Stimulated activated CD4-positive, alpha-beta T cell treated with anti-CD3 and anti-CD28 coated beads, Interleukin-12 subunit alpha, Interleukin-12 subunit beta, amount 100 ng/mL, for 24 hours (primary cell): Measurements from ENCODE around the gene B3GALNT1.
"Not testable (repeated sequence)": the region's sequence is repeated elsewhere in the genome, so short reads cannot be mapped to it uniquely, and the experiment has no call there.

Source experiments
- DNase-seq, 2 experiments: peaks; one replicate each; pipeline ENCODE4 v3.0.0-alpha.2; 2020; ENCODE audit warnings: low read depth in 2 of 2

The B3GALNT1 gene

DNA sequence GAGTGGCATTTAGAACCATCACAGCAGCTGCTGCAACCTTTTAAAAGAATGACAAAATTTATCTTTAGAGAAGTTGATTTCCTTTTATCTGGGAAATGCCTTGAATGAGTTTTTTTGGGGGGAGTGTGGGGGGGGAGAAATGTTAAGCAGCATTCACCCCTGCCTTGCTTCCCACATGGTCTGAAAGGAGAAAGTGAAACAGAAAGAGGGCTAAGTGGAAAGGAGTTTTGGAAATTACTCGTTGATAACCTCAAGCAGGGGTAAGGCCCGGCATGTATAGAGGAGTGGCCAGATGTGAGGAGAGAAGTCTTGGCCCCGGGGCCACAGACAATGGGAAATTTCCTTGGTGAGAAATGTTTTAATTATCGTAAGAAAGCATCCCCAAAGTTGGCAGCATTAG lies 23.5 kb downstream of the B3GALNT1 start:
- DNase-seq: no peak

DNA sequence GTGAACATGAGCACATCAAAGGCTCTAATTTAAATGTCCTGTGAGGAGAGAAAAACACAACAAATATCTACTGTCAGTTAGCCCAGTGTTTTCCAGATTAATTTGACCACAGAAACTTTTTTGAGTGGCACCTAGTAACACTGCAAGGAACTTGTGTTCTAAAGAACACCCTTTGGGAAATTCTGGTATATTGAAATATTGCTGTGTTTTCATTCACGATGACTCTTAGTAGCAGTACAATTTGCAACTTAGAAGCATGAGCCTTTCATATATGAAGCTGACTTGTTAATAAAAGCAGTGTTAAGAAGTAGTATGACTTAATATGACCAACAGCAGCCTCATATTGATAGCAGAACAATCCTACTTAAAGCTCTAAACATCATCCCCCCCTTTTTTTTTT lies 32.0 kb downstream of the B3GALNT1 start:
- no peak for DNase-seq

DNA sequence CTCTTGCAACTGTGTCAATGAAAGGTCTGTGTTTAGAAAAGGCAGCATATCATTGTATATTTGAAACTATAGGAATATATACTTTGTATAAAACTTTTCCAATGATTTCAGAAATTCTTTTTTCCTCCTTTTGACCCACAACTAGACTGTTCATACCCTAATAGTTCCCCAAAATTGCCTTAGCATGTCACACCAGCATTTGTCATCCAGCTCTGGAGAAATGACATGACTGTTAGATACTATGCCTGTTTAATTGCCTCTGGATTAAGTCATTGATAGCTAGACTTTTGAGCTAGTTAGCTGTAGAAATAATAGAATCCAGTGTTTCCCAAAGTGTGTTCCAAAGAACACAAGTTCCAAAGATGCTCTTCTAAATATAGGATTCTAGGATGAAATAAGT lies 32.4 kb downstream of the B3GALNT1 start:
- DNase-seq: no peak

DNA sequence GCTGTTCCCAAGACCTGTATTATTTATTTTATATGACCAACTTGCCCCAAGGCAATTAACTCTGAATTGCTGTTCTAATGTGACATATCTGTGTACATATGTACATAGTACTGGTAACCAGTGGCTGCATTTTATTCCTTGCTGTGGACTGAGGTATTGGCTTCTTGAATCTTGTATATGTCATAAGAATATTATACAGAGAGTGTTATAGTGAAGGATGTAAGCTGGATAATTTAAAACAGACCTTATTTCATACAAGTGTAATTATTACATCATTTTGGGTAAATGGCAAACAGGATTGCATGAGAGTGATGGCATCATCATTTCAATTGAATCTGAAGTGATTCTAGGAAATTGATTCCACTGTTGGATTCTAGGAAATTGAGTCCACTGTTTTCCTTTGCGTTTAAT lies 32.9 kb downstream of the B3GALNT1 start:
- no peak for DNase-seq

DNA sequence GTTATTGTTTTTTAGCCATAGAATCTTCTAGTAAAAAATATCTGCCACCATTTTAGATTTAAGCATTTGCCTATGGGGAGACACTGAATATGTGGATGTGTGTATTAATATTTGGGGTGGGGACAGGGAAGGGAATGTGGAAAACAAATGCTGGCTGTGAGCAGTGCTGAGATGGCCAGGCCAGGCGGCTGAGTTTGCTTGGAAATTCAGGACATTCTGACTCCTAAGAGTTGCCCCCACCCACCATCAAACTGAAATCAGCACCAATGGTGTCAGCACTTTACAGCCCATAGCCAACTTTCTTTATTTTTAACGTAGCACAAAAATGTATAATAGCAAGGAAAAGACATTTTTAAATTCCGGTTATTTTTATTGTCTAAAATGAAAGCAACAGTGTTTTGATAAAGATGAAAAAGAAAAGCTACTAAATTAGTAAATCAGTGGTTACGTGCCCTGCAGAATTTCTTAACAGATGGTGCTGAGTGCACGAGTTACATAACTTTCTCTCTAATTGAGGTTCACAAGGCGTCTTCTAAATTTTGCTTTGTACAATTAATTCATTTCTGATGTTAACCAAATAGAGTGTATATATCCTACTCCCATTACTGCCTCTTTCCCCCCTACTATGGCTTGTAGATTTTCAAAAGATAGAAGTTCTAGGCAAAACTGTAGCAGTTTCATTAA lies 34.0 kb downstream of the B3GALNT1 start:
- DNase-seq: no peak

DNA sequence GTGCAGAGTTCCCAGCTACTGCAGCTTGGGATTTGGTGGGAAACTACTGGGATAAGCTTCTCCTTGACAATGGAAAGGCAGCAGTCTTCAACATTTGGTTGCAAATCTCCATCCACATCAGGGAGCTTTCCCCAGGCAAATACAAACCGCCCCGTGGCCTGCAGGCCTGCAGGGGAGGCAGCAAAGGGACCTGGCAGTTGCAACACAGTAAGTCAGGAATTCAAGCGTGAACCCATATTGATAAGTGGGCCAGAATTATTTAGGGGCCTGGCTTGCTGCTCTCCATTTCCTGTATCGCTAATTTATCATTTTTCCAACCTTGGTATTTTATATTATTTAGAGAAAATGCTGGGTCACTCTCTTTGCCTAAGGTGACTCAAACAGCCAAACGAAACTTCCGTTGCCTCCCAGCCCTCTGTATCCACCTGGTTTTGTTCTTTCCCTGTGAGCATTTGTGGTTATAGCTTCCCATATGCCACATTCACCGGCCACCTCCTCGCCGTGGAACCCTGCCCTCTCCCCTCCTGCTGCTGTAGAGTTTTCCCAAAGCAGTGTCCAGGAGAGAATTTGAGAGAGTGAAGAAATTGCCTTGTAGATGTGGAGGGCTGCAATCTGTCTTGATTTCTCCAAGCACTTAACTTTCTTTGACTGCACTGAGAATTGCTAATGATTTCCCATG lies 34.8 kb downstream of the B3GALNT1 start:
- DNase-seq: no peak

DNA sequence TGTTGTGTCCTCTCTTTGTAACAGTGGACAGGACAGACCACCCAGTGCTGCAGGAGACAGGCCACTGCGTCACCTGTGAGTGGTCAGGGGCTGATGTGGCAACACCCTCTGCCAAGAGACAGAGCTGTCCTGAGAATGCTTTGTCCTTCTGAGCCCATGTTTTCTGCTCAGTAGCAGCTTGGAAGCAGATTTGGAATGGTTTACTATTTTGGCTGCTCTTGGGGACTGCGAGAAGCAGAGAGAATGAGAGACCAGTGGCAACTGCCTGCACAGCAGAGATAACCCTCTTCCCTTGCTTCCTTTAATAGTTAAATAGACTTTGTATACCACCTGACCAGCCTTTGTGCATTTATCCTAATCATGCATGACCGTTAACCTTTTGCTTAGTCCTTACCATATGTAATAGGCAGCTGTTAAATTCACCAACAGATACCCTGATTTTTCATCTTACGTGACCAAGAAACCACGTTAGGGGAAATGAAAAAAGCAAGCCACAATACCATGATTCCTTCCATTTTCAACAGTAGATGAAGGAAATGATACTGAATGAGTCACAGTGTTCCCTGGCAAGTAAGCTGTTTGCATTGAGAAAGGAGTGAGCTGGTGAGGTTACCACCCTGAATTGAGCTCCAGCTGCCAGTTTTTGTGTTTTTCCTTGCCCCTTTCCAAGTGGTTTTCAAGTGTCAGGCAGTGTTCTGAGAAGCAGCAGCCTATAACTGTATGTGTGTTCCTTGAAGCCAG lies 35.5 kb downstream of the B3GALNT1 start:
- DNase-seq: no peak

DNA sequence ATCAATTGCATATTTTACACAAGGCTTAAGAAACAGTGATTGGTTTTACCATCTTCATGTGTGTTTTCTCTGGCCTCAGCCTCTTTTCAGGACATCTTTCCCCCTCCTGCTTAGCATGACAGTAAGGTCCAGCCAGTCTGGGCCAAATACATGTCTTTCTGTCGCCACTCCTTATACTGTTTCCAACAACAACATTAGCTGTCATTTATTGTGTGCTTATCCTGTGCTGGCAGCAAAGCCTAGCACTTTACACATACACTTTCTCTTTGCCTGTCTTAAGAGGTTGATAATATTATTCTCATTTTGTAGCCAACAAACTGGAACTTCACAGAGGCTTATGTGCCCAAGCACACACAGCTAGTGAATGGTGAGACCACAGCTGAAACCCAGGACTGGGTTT lies 37.8 kb downstream of the B3GALNT1 start:
- no peak for DNase-seq

DNA sequence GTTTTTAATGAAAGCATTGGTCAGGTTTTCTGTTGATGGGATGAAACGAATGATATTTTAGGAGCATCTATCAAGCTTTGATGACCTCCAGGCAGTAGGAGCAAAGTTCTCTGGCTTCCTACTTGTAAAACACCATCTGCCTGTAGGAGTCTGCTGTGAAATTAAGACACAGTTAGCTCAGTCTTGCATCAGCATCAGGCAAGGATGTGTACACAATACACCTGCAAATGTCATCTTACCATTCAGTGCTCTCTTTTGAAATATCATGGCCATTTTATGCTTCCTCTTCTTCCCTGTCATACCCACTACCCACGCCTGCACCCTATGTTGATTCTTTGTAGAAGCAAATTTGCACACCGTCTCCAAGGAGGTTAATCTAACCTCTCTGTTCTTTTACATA lies 38.2 kb downstream of the B3GALNT1 start:
- no peak for DNase-seq

DNA sequence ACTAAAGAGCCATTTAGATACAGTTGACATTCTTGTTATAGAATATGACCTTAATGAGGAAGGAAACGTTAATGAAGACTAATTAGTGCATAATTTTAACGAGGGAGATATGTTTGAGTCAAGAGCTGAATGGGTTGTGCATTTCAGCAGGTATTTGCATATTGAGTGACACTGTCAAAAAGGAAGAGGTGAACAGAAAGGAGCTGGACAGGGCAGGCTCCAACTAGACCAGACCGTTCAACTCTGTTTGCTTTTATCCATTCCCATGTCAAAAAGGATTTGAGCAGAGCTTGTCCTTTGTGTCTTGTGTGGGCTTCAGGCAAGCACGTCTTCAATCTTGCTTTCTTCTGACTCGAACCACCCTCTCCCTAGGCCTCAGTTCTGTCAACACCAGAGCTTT lies 40.7 kb downstream of the B3GALNT1 start:
- DNase-seq: no peak

DNA sequence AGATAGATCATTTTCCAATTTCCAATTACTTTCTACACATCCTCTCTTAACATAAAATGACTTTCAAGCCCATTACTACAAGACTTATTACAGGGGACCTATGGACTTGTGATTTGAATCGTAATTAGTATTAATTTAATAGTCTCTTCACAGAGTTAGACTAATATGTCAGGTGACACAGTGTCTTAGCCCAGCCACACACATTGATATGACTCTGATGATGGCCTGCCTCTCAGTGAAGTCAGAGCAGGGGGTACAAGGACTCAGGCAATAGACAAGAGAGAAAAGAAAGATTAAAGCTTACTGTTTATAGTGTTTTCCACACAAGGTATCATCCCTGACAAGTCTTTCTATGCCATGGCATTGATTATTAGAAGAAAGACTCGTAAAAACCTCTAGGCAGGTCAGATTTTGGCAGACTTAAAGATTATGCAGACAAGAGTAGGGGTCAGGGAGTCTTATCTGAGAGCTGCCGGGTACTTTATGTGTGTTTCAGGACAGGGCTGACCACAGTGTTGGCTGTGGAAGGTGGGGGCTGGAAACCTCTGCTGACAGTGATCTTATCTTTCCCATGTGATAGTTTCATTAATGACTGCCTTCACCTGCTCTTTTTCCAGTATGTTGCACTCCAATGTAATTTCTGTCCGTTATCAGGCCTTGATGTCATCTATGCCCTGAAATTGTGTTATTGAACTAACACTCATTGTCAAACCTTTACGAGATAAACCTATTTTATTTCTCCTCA lies 50.1 kb downstream of the B3GALNT1 start:
- no peak for DNase-seq

DNA sequence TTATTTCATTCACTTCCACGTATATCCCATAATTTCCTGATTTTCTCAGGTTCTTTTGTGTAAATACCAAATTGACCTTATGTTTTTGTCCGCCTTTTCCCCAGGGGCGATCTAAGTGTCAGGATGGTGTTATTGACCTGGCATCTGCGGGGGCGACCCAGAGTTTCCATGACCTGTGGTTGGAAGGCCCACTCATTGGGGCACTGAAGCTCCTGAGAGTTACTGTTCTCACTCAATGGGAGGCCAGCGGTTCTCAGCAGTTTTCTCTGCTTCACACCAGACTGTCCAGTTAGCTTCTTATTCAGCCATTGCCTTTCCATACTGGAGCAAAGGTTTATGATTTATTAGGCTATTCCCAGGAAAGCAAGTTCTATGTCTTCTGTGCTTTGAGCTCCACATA lies 53.3 kb downstream of the B3GALNT1 start:
- DNase-seq: no peak

DNA sequence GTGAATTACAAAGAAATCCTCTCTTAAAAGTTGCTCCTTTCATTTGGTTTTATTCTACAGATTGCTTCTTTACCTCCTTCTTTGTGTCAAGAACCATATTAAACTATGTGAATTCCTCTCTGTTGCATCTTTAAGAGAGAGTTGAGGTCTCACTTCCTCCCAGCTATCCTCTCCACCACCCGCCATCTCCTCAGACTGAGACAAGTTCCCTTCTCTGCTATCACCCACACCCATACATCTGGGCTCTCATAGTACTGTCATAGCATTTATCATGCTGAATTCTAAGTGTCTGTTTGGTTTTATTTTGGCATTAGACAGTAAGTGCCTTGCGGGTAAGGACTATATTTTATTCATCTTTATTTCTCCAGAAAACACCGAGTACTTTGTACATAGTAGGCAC lies 54.2 kb downstream of the B3GALNT1 start:
- no peak for DNase-seq

DNA sequence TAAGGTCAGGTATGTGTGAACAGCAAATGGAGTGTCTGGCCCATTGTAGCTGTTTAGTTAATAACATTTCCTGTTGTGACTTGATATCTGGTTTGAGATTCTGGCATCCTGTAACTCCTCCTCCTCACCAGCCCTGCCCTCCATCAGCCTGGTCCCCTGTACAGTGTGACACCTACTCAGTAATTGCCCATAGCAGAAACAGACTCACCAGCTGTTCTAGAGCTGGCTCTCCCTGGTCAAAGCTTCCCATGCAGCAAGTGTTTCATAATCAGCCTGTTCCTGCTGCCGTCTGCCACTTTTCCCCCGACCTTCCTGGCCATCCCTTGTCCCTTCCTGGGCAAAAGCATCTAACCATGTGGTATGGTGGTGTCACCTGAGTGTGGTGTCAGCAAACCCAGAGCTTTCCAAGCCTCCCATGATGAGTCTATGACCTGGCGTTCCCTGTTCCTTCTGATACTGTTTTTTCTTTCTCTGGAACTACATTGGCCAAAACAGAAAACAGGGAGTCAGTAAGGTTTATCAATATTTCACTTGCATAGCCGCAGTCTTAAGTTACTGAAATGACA lies 55.4 kb downstream of the B3GALNT1 start:
- DNase-seq: no peak

DNA sequence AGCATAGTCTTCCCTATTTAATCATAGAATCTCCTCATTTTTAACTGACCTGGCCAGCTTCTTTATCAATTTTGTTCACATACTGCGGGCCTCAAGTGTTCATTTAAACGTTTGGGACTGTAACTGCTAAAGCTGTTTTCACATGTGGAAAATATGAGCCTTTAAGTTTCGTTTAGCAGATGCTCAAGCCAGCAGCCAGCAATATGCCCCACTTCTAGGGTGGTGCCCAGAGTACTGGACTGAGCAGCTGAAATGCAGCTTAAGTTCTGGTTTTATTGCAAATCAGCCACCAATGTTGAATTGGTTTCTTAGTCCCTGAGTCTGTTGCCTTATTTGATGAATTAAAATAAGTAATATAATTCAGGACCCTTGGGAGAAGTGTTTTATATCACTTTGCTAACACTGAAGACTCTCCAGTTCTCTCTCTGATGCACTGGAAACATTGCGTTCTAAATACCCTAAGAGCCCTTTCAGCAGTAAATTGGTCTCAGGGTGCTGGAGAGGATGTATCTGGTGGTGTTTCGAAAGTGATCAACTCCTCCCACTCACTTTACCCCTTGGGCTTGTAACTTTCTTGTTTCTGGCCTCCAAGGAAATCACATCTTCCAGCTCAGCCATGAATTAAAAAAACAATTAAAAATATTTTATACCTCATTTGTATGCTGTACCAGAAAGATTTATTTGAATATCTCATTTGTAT lies 61.7 kb downstream of the B3GALNT1 start:
- DNase-seq: no peak

DNA sequence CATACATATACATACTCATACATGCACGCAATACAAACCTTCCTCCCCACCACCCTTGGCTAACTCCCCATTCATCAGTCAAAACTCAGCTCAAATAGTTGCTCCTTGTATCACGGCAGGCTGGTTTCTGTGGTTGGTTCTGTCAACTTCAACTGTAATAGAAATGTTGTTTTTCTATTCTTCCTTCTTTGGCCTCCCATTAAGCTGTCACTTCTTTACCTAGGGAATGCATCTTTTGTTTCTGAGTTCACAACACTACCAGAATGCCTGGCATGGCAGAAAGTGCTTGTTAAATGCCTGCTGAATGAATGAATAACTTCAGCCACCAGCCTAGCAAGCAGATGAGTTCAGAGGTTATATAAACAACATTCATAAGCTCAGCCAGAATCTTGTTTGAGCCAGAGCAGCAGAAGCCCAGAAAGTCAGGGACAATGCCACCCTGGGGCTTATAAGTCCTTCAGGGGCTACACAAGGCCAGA lies 63.1 kb downstream of the B3GALNT1 start:
- DNase-seq: no peak

DNA sequence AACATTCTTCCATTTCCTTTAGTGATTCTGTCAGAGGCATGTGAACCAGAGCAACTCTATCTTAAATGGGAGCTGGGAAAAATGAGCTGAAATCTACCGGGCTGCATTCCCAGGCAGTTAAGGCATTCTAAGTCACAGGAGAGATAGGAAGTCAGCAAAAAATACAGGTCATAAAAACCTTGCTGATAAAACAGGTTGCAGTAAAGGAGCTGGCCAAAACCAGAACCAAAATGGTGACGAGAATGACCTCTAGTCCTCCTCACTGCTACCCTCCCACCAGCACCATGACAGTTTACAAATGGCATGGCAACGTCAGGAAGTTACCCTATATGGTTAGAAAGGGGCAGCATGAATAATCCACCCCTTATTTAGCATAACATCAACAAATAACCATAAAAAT lies 66.4 kb downstream of the B3GALNT1 start:
- DNase-seq: no peak

DNA sequence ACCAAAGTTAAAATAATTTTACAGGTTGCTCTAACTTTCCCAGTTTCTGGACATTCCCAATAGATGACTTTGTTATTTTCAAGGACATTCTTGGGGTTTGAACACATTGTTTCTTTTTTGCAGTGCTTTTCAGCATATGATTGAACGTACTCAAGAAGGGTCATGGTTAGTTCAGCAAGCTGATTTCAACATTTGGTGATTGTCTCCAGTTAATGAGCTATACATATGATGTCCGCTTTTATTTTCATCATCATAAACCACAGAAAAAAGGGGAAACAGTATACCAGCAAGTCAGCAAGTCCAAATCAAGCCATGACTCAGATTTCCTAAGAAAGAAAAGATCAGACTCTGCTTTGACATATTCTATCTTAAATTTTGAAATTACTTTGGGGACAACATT lies 69.4 kb downstream of the B3GALNT1 start:
- DNase-seq: no peak

DNA sequence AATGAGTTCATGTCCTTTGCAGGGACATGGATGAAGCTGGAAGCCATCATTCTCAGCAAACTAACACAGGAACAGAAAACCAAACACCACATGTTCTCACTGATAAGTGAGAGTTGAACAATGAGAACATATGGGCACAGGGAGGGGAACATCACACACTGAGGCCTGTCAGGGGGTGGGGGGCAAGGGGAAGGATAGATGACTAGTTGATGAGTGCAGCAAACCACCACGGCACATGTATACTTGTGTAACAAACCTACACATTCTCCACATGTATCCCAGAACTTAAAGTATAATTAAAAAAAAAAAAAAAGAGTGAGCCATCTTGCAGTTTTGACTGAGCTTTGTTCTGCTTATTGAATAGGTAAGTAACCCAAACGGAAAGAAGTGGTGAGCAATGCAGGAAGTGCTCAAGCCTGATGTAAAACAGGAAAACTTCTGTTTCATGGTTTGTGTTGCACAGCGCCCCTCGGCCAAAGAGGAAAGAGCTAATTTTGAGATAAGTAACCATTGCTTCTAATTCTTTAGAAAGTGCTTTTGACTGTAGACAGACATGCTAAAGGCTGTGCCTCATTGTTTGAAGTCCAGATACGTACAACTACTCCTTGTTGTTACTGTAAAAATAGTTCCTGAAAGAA lies 70.1 kb downstream of the B3GALNT1 start:
- DNase-seq: not testable (repeated sequence)
